Measurements from ENCODE around the gene PIGC.
"Not testable (repeated sequence)": the region's sequence is repeated elsewhere in the genome, so short reads cannot be mapped to it uniquely, and the experiment has no call there.

Gene PIGC

DNA sequence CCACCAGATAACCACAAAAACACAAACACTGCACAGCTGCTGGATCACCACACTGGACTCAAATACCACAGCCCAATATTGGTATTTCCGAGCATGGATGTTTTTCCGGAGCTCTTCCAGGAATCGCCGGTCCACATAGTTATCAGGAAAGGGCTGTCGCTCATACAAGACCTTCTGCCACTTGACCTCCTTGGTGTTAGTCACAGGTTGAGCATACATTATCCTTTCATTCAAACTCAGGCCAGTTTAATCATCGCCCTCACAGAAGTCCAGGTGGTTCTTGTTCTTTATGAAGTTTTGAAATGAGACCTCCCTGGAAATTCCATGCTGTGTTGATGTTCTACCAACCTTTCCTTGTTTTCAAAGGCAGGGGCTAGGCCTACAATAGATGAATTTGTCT, 1.5 kb downstream of the PIGC start:
- TF ChIP-seq CTCF (IDR thresholded peaks at IDR 0.05; ENCODE audit: low read depth, low read length, missing control alignments): no peak
- DNase-seq (ENCODE audit: low read depth): no peak
- H3K4me3 ChIP-seq (ENCODE audit: low read depth, low read length): no peak overlapping the region

DNA sequence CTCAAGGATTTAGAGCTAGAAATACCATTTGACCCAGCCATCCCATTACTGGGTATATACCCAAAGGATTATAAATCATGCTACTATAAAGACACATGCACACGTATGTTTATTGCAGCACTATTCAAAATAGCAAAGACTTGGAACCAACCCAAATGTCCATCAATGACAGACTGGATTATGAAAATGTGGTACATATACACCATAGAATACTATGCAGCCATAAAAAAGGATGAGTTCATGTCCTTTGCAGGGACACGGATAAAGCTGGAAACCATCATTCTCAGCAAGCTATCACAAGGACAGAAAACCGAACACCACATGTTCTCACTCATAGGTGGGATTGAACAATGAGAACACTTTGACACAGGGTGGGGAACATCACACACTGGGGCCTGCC, 6.7 kb downstream of the PIGC start:
- not testable (repeated sequence) for H3K4me3 ChIP-seq (ENCODE audit: low read depth, low read length); DNase-seq (ENCODE audit: low read depth)

GRCh38 chr1:172431721-172432192, 12.1 kb downstream of the PIGC start:
- DNase-seq (ENCODE audit: low read depth): no peak
- no peak for TF ChIP-seq CTCF (IDR thresholded peaks at IDR 0.05; ENCODE audit: low read depth, low read length, missing control alignments)
- no peak overlapping the region for H3K4me3 ChIP-seq (ENCODE audit: low read depth, low read length)

GRCh38 chr1:172431204-172431603, 12.7 kb downstream of the PIGC start:
- DNase-seq (ENCODE audit: low read depth): no peak
- no peak for TF ChIP-seq CTCF (IDR thresholded peaks at IDR 0.05; ENCODE audit: low read depth, low read length, missing control alignments)
- no peak overlapping the region for H3K4me3 ChIP-seq (ENCODE audit: low read depth, low read length)

DNA sequence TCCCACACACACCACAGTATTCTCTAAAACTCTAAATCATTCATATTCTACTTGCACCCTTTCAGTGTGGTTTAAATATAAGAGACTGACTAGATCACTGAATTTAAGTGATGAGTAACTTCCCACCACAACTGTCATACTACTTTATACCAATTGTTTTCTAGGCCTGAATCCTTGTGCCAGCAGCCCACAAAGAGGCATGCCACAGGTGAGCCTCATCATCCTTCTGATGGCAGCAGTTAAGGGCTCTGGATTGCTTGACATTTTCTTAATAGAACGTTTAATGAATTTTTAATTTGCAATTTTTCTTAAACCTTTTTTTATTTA, 13.8 kb downstream of the PIGC start:
- H3K4me3 ChIP-seq (ENCODE audit: low read depth, low read length): no peak overlapping the region

GRCh38 chr1:172429331-172430127, 14.3 kb downstream of the PIGC start:
- TF ChIP-seq CTCF (IDR thresholded peaks at IDR 0.05; ENCODE audit: low read depth, low read length, missing control alignments): peak; percentile 57
- no peak overlapping the region for H3K4me3 ChIP-seq (ENCODE audit: low read depth, low read length)
- DNase-seq (ENCODE audit: low read depth): no peak

More for the DNA sequence above, 13.8 kb downstream of the PIGC start:
- no peak for TF ChIP-seq CTCF (IDR thresholded peaks at IDR 0.05; ENCODE audit: low read depth, low read length, missing control alignments)
- DNase-seq (ENCODE audit: low read depth): no peak

DNA sequence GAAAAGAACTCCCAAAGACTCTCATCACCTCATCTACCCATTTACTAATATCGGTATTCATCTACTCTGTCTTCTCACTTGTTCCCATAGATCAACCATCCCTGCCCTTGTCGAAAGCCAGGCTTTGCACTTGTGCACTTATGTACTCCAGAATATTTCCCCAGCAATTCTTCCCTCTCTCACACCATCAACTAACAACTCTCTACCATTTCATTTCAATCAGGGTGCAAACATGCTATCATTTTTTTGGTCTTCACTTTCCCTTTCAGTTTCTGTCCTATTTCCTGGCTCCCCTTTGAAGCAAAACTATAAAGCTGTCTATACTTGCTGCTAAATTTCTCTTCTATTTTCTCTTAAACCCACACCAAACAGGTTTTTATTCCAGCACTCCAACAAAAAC, 16.7 kb downstream of the PIGC start:
- H3K4me3 ChIP-seq (ENCODE audit: low read depth, low read length): no peak overlapping the region
- no peak for DNase-seq (ENCODE audit: low read depth)
- TF ChIP-seq CTCF (IDR thresholded peaks at IDR 0.05; ENCODE audit: low read depth, low read length, missing control alignments): no peak

Measured in GM12864 (cell line).